Brain microvascular endothelial cell (primary cell): Measurements from ENCODE around the gene DRD1.

Experiments used
- DNase-seq: peaks from one replicate; pipeline ENCODE4 v3.0.0-alpha.2; 2020
- H3K27ac ChIP-seq: fragments of 250-450 bp; sonication (Bioruptor Pico); 2 replicates; pipeline ENCODE4 v1.5.1; 2020; ENCODE audit warnings: mild to moderate bottlenecking, moderate library complexity
- H3K27me3 ChIP-seq: fragments of 250-450 bp; sonication (Bioruptor Pico); replicated peaks from 2 replicates; pipeline ENCODE4 v1.5.1; 2020; ENCODE audit warnings: mild to moderate bottlenecking
- H3K36me3 ChIP-seq: fragments of 250-450 bp; sonication (Bioruptor Pico); replicated peaks from 2 replicates; pipeline ENCODE4 v1.5.1; 2020; ENCODE audit warnings: mild to moderate bottlenecking
- H3K4me3 ChIP-seq: 2 replicates; pipeline ENCODE4 v1.5.1; 2011; ENCODE audit warnings: low read depth, mild to moderate bottlenecking, control low read depth, low read length, moderate library complexity
- in situ Hi-C: cut with HindIII; loops from 2 replicates; pipeline ENCODE4 v1.10.0; 2017; ENCODE audit warnings: low sequenced_read_pairs, low pct_ligation_motif_present
- TF ChIP-seq, protein P1 (sequence below): IDR thresholded peaks from 2 replicates; pipeline ENCODE4 v1.5.1; 2011; ENCODE audit warnings: low read depth, mild to moderate bottlenecking, moderate library complexity, low read length, control low read depth, inconsistent platforms; ENCODE audit errors: missing control alignments

DRD1 gene

GRCh38 chr5:175394601-175395000 is 49.4 kb downstream of the DRD1 start:
- TF ChIP-seq, protein P1, sequence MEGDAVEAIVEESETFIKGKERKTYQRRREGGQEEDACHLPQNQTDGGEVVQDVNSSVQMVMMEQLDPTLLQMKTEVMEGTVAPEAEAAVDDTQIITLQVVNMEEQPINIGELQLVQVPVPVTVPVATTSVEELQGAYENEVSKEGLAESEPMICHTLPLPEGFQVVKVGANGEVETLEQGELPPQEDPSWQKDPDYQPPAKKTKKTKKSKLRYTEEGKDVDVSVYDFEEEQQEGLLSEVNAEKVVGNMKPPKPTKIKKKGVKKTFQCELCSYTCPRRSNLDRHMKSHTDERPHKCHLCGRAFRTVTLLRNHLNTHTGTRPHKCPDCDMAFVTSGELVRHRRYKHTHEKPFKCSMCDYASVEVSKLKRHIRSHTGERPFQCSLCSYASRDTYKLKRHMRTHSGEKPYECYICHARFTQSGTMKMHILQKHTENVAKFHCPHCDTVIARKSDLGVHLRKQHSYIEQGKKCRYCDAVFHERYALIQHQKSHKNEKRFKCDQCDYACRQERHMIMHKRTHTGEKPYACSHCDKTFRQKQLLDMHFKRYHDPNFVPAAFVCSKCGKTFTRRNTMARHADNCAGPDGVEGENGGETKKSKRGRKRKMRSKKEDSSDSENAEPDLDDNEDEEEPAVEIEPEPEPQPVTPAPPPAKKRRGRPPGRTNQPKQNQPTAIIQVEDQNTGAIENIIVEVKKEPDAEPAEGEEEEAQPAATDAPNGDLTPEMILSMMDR: no peak
- Histone ChIP-seq H3K27me3 (no peaks in the 10 kb centered on the region), H3K36me3 (no peaks in the 10 kb centered on the region), H3K4me3 (no peak overlapping the region), H3K27ac (no peak overlapping the region)
- no peak for DNase-seq
- in situ Hi-C loops: no loop called here

- DNase-seq: no peak
- in situ Hi-C loops: no loop called here
- TF ChIP-seq, protein P1: no peak
- no peaks in the 10 kb centered on the region for H3K36me3 ChIP-seq
- no peak overlapping the region for H3K4me3 ChIP-seq
- no peaks in the 10 kb centered on the region for H3K27me3 ChIP-seq
- no peak overlapping the region for H3K27ac ChIP-seq
Measured at GRCh38 chr5:175393897-175394296, 50.1 kb downstream of the DRD1 start.

GRCh38 chr5:175392236-175392635 is 51.7 kb downstream of the DRD1 start:
- H3K36me3 ChIP-seq: no peaks in the 10 kb centered on the region
- no peaks in the 10 kb centered on the region for H3K27me3 ChIP-seq
- no peak overlapping the region for H3K4me3 ChIP-seq
- TF ChIP-seq, protein P1: no peak
- H3K27ac ChIP-seq: no peak overlapping the region
- no peak for DNase-seq
- in situ Hi-C loops: no loop called here

GRCh38 chr5:175390352-175391083 is 53.5 kb downstream of the DRD1 start:
- TF ChIP-seq, protein P1: no peak
- Histone ChIP-seq H3K4me3 (no peak overlapping the region), H3K27ac (no peak overlapping the region), H3K27me3 (no peaks in the 10 kb centered on the region), H3K36me3 (no peaks in the 10 kb centered on the region)
- in situ Hi-C loops: no loop called here
- DNase-seq: no peak
